ENCODE measurements around the gene DDB1.

GRCh38 chr11:61362542-61362875 is 29.6 kb upstream of the DDB1 start:
- TF ChIP-seq CTCF (conservative IDR thresholded peaks at IDR 0.05; ENCODE audit: low read depth, low read length) (no peak), USF2 (IDR thresholded peaks at IDR 0.05; ENCODE audit: low read depth, low read length) (no peak), POLR2A (IDR thresholded peaks at IDR 0.05; ENCODE audit: low read depth, low read length) (no peak), RFX5 (IDR thresholded peaks at IDR 0.05; ENCODE audit: low read depth, low read length) (0 out of 2 replicates have a peak, but pooled peaks have one; percentile 10), SMC3 (IDR thresholded peaks at IDR 0.05; ENCODE audit: low read depth, low read length) (no peak), ELK1 (IDR thresholded peaks at IDR 0.05; ENCODE audit: borderline replicate concordance, low read depth, low read length) (no peak), CEBPB (IDR thresholded peaks at IDR 0.05; ENCODE audit: low read depth, low read length) (no peak), RCOR1 (IDR thresholded peaks at IDR 0.05; ENCODE audit: insufficient replicate concordance, low read length) (no peak), MAFK (IDR thresholded peaks at IDR 0.05; ENCODE audit: low read depth, low read length) (no peak; the same call in 1 of the 2 replicates), FOS (IDR thresholded peaks at IDR 0.05; ENCODE audit: low read depth, low read length) (no peak), BHLHE40 (IDR thresholded peaks at IDR 0.05; ENCODE audit: low read depth, low read length) (no peak), NFE2L2 (IDR thresholded peaks at IDR 0.05; ENCODE audit: low read depth, low read length) (no peak)
